ENCODE data around the gene SPPL2B.

SPPL2B gene

GRCh38 chr19:2334986-2335846 is 6.7 kb downstream of the SPPL2B start:
- no peak for TF ChIP-seq TCF12 (IDR thresholded peaks at IDR 0.05; ENCODE audit: low read depth)

GRCh38 chr19:2335848-2336247 is 7.4 kb downstream of the SPPL2B start:
- TF ChIP-seq TEAD4 (IDR thresholded peaks at IDR 0.05) (no peak), REST (IDR thresholded peaks at IDR 0.05; ENCODE audit: low read depth) (no peak), MAX (IDR thresholded peaks at IDR 0.05) (no peak), YY1 (IDR thresholded peaks at IDR 0.05; ENCODE audit: low read depth) (no peak), USF1 (IDR thresholded peaks at IDR 0.05) (no peak), CREB1 (IDR thresholded peaks at IDR 0.05; ENCODE audit: low read depth) (no peak), EP300 (IDR thresholded peaks at IDR 0.05; ENCODE audit: borderline replicate concordance) (no peak), TAF1 (IDR thresholded peaks at IDR 0.05; ENCODE audit: low read depth) (no peak), CEBPB (IDR thresholded peaks at IDR 0.05) (no peak), FOXM1 (IDR thresholded peaks at IDR 0.05; ENCODE audit: borderline replicate concordance, low read depth) (no peak), NFIC (IDR thresholded peaks at IDR 0.05) (no peak), ZBTB7A (IDR thresholded peaks at IDR 0.05; ENCODE audit: low read depth) (no peak), TCF12 (IDR thresholded peaks at IDR 0.05; ENCODE audit: low read depth) (no peak), RAD21 (IDR thresholded peaks at IDR 0.05; ENCODE audit: low read depth) (no peak)

GRCh38 chr19:2336528-2337328 is 8.2 kb downstream of the SPPL2B start:
- TF ChIP-seq CEBPB (IDR thresholded peaks at IDR 0.05) (no peak), EP300 (IDR thresholded peaks at IDR 0.05; ENCODE audit: borderline replicate concordance) (no peak), TAF1 (IDR thresholded peaks at IDR 0.05; ENCODE audit: low read depth) (no peak), ZBTB7A (IDR thresholded peaks at IDR 0.05; ENCODE audit: low read depth) (no peak), CREB1 (IDR thresholded peaks at IDR 0.05; ENCODE audit: low read depth) (no peak), REST (IDR thresholded peaks at IDR 0.05; ENCODE audit: low read depth) (no peak), YY1 (IDR thresholded peaks at IDR 0.05; ENCODE audit: low read depth) (no peak), FOXM1 (IDR thresholded peaks at IDR 0.05; ENCODE audit: borderline replicate concordance, low read depth) (no peak), RAD21 (IDR thresholded peaks at IDR 0.05; ENCODE audit: low read depth) (no peak), USF1 (IDR thresholded peaks at IDR 0.05) (no peak)

- TF ChIP-seq TAF1 (IDR thresholded peaks at IDR 0.05; ENCODE audit: low read depth), result no peak
- no peak for TF ChIP-seq NFIC (IDR thresholded peaks at IDR 0.05)
- no peak for TF ChIP-seq EP300 (IDR thresholded peaks at IDR 0.05; ENCODE audit: borderline replicate concordance)
- TF ChIP-seq EGR1 (IDR thresholded peaks at IDR 0.05), result no peak
Measured at GRCh38 chr19:2337329-2337707, 8.8 kb downstream of the SPPL2B start.

- no peak for TF ChIP-seq REST (IDR thresholded peaks at IDR 0.05; ENCODE audit: low read depth)
- TF ChIP-seq FOXM1 (IDR thresholded peaks at IDR 0.05; ENCODE audit: borderline replicate concordance, low read depth), result no peak
- TF ChIP-seq TAF1 (IDR thresholded peaks at IDR 0.05; ENCODE audit: low read depth), result no peak
- TF ChIP-seq USF1 (IDR thresholded peaks at IDR 0.05), result no peak
- no peak for TF ChIP-seq CEBPB (IDR thresholded peaks at IDR 0.05)
- TF ChIP-seq MAX (IDR thresholded peaks at IDR 0.05), result no peak
- TF ChIP-seq TEAD4 (IDR thresholded peaks at IDR 0.05), result no peak
- TF ChIP-seq YY1 (IDR thresholded peaks at IDR 0.05; ENCODE audit: low read depth), result no peak
- no peak for TF ChIP-seq NFIC (IDR thresholded peaks at IDR 0.05)
Measured at GRCh38 chr19:2338055-2338615, 9.7 kb downstream of the SPPL2B start.
